HEK293T (cell line): ENCODE results near the gene EPHA3.

Experiments used
- CTCF ChIA-PET: fragments of 350-600 bp; formaldehyde crosslinking; extraction: SDS; loops from one replicate; lab custom pipeline; 2021; ENCODE audit warnings: antibody characterized with exemption, inconsistent platforms; lab: Yijun Ruan, JAX
- POLR2A ChIA-PET: fragments of 350-600 bp; formaldehyde crosslinking; extraction: SDS; loops from one replicate; lab custom pipeline; 2020; ENCODE audit warnings: antibody characterized with exemption, inconsistent platforms; lab: Yijun Ruan, JAX
- DNase-seq: peaks from one replicate; pipeline ENCODE4 v3.0.0; 2012; ENCODE audit warnings: mixed read lengths; ENCODE audit errors: extremely low spot score
- ARNT ChIP-seq: fragments of 450-650 bp; IDR thresholded peaks from 2 replicates; pipeline ENCODE4 v1.6.1; 2017; ENCODE audit warnings: mild to moderate bottlenecking
- BHLHE40 ChIP-seq: fragments of 450-650 bp; IDR thresholded peaks from 2 replicates; pipeline ENCODE4 v1.6.1; 2016; ENCODE audit warnings: mild to moderate bottlenecking, moderate library complexity, borderline replicate concordance
- CTBP1 ChIP-seq: fragments of 450-650 bp; IDR thresholded peaks from 2 replicates; pipeline ENCODE4 v1.6.1; 2016; ENCODE audit warnings: borderline replicate concordance
- ELF4 ChIP-seq: fragments of 450-650 bp; IDR thresholded peaks from 2 replicates; pipeline ENCODE4 v1.6.1; 2017; ENCODE audit warnings: antibody characterized with exemption
- FOXA1 ChIP-seq: fragments of 450-650 bp; IDR thresholded peaks from 2 replicates; pipeline ENCODE4 v1.6.1; 2016; ENCODE audit warnings: mild to moderate bottlenecking
- FOXK2 ChIP-seq: fragments of 450-650 bp; IDR thresholded peaks from 2 replicates; pipeline ENCODE4 v1.6.1; 2016; ENCODE audit warnings: mild to moderate bottlenecking
- FOXM1 ChIP-seq: fragments of 450-650 bp; IDR thresholded peaks from 2 replicates; pipeline ENCODE4 v1.6.1; 2017; ENCODE audit warnings: mild to moderate bottlenecking, borderline replicate concordance
- HDGF ChIP-seq: fragments of 450-650 bp; IDR thresholded peaks from 2 replicates; pipeline ENCODE4 v1.6.1; 2017; ENCODE audit warnings: antibody characterized with exemption, borderline replicate concordance
- L3MBTL2 ChIP-seq: fragments of 450-650 bp; conservative IDR thresholded peaks from 2 replicates; pipeline ENCODE4 v1.6.1; 2016; ENCODE audit warnings: mild to moderate bottlenecking
- LEF1 ChIP-seq: fragments of 450-650 bp; IDR thresholded peaks from 2 replicates; pipeline ENCODE4 v1.6.1; 2017; ENCODE audit warnings: mild to moderate bottlenecking, borderline replicate concordance
- NFRKB ChIP-seq: fragments of 450-650 bp; IDR thresholded peaks from 2 replicates; pipeline ENCODE4 v1.6.1; 2016; ENCODE audit warnings: mild to moderate bottlenecking, moderate library complexity
- SP1 ChIP-seq: fragments of 450-650 bp; IDR thresholded peaks from 2 replicates; pipeline ENCODE4 v1.6.1; 2017
- SUZ12 ChIP-seq: fragments of 450-650 bp; IDR thresholded peaks from 2 replicates; pipeline ENCODE4 v1.6.1; 2016; ENCODE audit warnings: mild to moderate bottlenecking
- TARDBP ChIP-seq: fragments of 450-650 bp; IDR thresholded peaks from 2 replicates; pipeline ENCODE4 v1.6.1; 2016
- ZNF384 ChIP-seq: fragments of 450-650 bp; IDR thresholded peaks from 2 replicates; pipeline ENCODE4 v1.6.1; 2016
- TF ChIP-seq, protein P1 (sequence below): fragments of 450-650 bp; IDR thresholded peaks from 2 replicates; pipeline ENCODE4 v1.6.1; 2016

Gene EPHA3

DNA sequence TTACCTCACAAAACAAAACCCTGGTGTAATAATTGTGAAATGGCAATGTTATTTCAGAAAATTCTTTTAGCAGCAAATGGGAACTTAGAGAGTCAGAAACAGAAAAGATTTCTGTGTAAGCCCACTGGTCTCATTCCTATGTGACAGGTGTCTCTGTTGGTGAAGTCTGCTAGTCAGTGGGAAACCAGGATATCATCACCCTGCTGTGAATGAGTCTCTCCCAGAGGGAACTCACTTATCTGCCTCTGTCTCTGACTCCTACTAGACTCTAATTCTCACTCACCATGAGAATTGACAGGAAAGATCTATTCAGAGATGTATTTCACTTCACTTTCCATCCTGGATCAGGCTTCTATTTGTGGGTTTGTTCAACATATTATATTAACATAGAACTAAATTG lies 266.0 kb downstream of the EPHA3 start:
- CTCF ChIA-PET: no interaction called here
- no peak for DNase-seq
- POLR2A ChIA-PET: no interaction called here
- TF ChIP-seq ELF4 (no peak), FOXA1 (no peak), FOXM1 (no peak), FOXK2 (no peak), SUZ12 (no peak), HDGF (no peak), SP1 (no peak), NFRKB (no peak), L3MBTL2 (no peak), CTBP1 (no peak)

DNA sequence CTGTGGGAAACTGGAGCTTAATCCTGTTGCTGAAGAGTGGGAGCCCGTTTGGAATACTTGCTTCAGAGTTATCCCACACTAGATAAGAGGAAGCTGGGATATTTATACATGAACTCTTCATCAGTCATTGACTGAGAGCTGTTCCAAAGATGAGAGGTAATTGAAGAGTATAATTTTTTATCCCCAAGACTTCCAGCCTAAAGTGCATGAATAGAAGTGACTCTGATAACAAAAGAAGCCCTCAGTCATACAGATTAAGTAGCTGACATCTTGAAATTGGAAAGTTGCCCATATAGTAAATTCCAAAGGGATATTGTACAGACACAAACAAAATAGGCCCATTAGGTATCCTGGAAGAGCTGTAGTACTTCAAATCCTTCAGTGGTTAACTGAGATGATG lies 268.0 kb downstream of the EPHA3 start:
- ChIA-PET POLR2A (no interaction called here), CTCF (no interaction called here)
- no peak for TF ChIP-seq ZNF384
- TF ChIP-seq ELF4: no peak
- TF ChIP-seq, protein P1, sequence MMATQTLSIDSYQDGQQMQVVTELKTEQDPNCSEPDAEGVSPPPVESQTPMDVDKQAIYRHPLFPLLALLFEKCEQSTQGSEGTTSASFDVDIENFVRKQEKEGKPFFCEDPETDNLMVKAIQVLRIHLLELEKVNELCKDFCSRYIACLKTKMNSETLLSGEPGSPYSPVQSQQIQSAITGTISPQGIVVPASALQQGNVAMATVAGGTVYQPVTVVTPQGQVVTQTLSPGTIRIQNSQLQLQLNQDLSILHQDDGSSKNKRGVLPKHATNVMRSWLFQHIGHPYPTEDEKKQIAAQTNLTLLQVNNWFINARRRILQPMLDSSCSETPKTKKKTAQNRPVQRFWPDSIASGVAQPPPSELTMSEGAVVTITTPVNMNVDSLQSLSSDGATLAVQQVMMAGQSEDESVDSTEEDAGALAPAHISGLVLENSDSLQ: no peak
- TF ChIP-seq SP1: no peak
- TF ChIP-seq FOXM1: no peak
- no peak for TF ChIP-seq L3MBTL2
- no peak for TF ChIP-seq ARNT
- TF ChIP-seq LEF1: no peak
- TF ChIP-seq FOXA1: no peak
- no peak for TF ChIP-seq NFRKB
- TF ChIP-seq HDGF: no peak
- no peak for TF ChIP-seq TARDBP
- no peak for DNase-seq

DNA sequence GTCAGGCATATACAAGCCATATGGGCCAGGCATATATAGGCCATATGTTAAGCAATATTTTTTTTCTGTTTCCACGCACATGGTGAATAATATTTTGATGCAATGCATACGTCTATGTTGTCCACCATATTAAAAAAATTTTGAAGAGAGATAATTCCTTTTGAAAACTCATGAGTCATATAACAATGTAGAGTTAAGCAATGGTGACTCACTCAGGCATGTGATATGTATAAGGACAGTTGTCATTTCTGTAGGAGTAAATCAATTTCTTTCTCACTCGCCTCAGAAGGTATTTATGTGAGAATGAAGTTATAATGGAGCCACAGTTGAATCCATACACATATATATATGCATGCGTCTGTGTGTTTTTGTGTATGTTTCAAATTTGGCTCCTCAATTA lies 272.6 kb downstream of the EPHA3 start:
- DNase-seq: no peak
- ChIA-PET POLR2A (no interaction called here), CTCF (no interaction called here)
- TF ChIP-seq LEF1 (no peak), FOXK2 (no peak), FOXA1 (no peak), ZNF384 (no peak), ELF4 (no peak), NFRKB (no peak), SP1 (no peak), HDGF (no peak), FOXM1 (no peak), BHLHE40 (no peak), L3MBTL2 (no peak), CTBP1 (no peak), TARDBP (no peak), SUZ12 (no peak), ARNT (no peak)
- TF ChIP-seq, protein P1: no peak

DNA sequence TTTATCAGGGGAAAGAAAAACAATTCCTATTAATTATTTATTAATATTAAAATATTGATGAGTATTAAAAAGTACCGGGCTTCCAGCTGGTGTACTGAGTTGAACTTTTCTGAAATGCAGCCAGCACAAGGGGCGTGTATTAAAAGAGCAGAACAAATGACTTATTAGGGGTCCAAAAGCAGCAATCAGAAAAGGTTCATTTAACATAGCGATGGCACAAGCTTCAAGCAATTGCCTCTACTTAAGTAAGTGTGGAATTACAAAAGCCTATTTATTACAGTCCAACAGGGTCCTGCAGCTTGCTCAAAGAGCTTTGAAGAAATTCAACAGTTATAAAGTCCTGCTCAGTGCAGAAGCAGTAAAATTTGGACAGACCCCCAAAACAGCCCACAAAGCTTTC lies 285.6 kb downstream of the EPHA3 start:
- CTCF ChIA-PET: no interaction called here
- POLR2A ChIA-PET: no interaction called here
- no peak for DNase-seq
- TF ChIP-seq HDGF (no peak), CTBP1 (no peak), ZNF384 (no peak), SP1 (no peak), LEF1 (no peak), NFRKB (no peak), L3MBTL2 (no peak), ELF4 (no peak), FOXA1 (no peak), SUZ12 (no peak)
- TF ChIP-seq, protein P1: no peak

DNA sequence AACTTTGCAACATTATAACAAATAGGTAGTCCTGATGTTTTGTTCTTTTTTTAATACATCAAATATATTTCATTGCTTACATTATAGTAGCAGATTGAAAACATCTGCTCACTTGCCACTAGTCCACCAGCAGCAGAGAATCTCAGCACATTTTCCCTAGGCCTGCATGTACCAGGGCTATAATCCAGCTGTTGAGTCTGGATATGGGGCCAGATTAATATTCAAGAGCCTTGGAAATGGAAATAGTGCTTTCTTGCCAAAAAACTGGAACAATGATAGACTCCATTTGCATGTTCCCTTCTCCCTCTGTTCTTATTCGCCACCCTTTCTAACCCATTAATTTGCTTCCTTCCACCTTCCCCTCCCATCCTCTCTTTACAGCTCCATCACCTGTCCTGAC lies 288.0 kb downstream of the EPHA3 start:
- ChIA-PET POLR2A (interaction anchor here (0.6 kb wide), 1 partner anchor 1941 kb away, joined by 3 read pairs; no protein-coding TSS in a partner anchor), CTCF (no interaction called here)
- TF ChIP-seq FOXM1 (no peak), FOXK2 (no peak), ARNT (no peak), L3MBTL2 (no peak), ELF4 (no peak), HDGF (no peak), SP1 (no peak), TARDBP (no peak), NFRKB (no peak), CTBP1 (no peak)
- no peak for DNase-seq

DNA sequence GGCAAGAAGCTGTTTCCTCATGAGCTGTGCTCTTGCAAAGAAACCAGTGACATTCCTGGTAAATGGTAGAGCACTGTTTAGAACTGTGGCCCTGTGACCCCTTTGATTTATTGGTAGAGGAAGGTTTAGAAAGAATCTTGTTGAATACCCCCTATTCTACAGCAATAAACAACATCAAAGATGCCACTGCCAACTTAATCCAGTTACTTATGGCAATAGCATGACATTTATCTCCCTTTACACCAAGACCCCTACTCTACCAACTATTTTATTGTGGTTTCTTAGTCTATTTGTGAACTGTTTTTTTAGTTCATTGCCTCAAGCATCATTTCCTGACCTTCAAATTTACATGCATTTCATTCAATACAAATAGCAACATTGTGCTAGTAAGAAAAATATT lies 288.6 kb downstream of the EPHA3 start:
- TF ChIP-seq BHLHE40: no peak
- no peak for TF ChIP-seq L3MBTL2
- TF ChIP-seq CTBP1: no peak
- TF ChIP-seq FOXA1: no peak
- TF ChIP-seq SP1: no peak
- no peak for TF ChIP-seq LEF1
- TF ChIP-seq ARNT: no peak
- no peak for TF ChIP-seq HDGF
- no peak for TF ChIP-seq SUZ12
- no peak for TF ChIP-seq FOXM1
- TF ChIP-seq, protein P1: no peak
- TF ChIP-seq NFRKB: no peak
- no peak for DNase-seq
- ChIA-PET POLR2A (no interaction called here), CTCF (no interaction called here)
